HPDE6-E6E7 (cell line): ENCODE results near the gene EXD1.
"Not testable (repeated sequence)": the region's sequence is repeated elsewhere in the genome, so short reads cannot be mapped to it uniquely, and the experiment has no call there.

Experiments used
- DNase-seq: peaks from one replicate; pipeline ENCODE4 v3.0.0; 2011; ENCODE audit warnings: missing footprints; ENCODE audit errors: extremely low spot score

EXD1 gene

DNA sequence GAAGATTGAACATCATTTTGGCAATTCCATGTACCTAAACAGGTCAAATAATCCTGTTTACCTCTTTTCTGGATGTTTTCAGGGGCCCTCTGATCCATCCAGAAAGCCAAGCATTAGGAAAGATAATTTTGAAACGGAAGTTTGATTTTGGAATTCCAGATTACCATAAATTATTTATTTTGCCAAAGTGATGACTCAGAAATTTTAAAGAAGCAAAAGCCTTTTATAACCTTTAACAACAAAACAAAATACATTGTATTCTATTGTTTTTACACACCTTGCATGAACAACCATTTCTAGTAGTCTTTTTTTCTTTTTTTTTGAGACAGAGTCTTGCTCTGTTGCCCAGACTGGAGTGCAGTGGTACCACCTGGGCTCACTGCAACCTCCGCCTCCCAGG lies 82.5 kb downstream of the EXD1 start:
- no peak for DNase-seq

DNA sequence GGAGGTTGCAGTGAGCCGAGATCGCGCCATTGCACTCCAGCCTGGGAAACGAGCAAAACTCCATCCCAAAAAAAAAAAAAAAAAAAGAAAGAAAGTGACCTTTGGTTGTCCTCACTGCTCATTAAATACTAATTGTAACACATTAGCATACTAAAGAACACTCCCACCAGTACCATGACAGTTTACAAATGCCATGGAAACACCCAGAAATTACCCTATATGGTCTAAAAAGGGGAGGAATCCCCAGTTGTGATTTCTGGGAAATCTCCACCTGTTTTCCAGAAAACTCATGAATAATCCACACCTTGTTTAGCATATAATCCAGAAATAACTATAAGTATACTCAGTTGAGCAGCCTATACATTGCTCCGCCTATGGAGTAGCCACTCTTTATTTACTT lies 90.9 kb downstream of the EXD1 start:
- DNase-seq: no peak

DNA sequence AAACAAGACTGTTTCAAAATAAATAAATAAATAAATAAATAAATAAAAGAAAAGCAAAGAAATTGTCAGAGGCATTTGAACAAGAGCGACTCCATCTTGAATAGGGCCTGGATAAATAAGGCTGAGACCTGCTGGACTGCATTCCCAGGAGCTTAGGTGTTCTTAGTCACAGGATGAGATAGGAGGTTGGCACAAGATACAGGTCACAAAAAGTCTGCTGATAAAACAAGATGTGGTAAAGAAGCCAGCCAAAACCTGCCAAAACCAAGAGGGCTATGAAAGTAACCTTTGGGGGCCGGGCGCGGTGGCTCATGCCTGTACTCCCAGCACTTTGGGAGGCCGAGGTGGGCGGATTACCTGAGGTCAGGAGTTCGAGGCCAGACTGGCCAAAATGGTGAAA lies 91.4 kb downstream of the EXD1 start:
- DNase-seq: not testable (repeated sequence)

DNA sequence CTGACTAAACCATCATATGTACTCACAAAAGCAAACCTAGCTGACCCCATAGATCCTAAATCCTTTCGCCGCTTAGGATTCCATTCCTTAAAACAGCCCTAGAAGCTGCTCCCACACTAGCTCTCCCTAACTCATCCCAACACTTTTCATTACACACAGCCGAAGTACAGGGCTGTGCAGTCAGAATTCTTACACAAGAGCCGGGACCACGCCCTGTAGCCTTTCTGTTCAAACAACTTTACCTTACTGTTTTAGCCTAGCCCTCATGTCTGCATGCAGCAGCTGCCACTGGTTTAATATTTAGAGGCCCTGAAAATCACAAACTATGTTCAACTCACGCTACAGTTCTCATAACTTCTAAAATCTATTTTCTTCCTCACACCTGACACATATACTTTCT lies 95.0 kb downstream of the EXD1 start:
- not testable (repeated sequence) for DNase-seq

DNA sequence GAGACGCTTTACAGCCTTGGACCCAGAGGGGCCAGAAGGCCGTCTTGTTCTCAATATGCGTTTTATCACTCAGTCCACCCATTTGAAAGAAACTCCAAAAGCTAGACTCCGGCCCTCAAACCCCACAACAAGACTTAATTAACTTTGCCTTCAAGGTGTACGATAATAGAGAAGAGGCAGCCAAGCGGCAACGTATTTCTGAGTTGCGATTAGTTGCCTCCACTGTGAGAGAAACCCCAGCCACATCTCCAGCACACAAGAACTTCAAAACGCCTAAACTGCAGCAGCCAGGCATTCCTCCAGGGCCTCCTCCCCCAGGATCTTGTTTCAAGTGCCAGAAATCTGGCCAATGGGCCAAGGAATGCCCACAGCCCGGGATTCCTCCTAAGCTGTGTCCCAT lies 97.1 kb downstream of the EXD1 start:
- DNase-seq: no peak
